VCaP (cell line): ENCODE results near the gene SPN.
A peak's percentile ranks its signal among the peaks of the same experiment; 100 is the strongest.

ENCODE experiments used
- H3K27ac ChIP-seq: fragments of 450-650 bp; 2 replicates; pipeline ENCODE4 v1.5.1; 2017
- TF ChIP-seq, protein P1 (sequence below): fragments of 450-650 bp; conservative IDR thresholded peaks from 2 replicates; pipeline ENCODE4 v1.5.1; 2017; ENCODE audit warnings: mild to moderate bottlenecking, moderate library complexity

SPN gene

DNA sequence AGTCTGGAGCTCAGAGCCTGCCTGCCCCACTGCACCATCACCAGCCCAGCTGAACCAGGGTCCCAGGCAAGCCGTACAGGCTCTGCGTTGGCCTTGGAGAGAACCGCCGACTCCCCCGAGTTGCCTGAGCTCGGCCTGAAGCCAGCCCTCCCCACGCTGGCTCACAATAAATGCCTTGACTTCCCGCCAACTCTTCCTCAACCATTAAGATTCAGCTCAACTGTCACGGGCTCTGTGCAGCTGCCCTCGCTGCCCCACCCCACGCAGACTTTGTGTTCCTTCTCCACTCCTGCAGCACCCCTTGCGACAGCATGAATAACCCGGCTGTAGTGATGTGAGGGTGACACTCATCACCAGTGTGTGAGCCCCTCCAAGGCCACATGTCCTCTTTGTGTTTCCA lies 11.1 kb downstream of the SPN start:
- TF ChIP-seq, protein P1, sequence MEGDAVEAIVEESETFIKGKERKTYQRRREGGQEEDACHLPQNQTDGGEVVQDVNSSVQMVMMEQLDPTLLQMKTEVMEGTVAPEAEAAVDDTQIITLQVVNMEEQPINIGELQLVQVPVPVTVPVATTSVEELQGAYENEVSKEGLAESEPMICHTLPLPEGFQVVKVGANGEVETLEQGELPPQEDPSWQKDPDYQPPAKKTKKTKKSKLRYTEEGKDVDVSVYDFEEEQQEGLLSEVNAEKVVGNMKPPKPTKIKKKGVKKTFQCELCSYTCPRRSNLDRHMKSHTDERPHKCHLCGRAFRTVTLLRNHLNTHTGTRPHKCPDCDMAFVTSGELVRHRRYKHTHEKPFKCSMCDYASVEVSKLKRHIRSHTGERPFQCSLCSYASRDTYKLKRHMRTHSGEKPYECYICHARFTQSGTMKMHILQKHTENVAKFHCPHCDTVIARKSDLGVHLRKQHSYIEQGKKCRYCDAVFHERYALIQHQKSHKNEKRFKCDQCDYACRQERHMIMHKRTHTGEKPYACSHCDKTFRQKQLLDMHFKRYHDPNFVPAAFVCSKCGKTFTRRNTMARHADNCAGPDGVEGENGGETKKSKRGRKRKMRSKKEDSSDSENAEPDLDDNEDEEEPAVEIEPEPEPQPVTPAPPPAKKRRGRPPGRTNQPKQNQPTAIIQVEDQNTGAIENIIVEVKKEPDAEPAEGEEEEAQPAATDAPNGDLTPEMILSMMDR = no peak
- H3K27ac ChIP-seq = no peak overlapping the region

DNA sequence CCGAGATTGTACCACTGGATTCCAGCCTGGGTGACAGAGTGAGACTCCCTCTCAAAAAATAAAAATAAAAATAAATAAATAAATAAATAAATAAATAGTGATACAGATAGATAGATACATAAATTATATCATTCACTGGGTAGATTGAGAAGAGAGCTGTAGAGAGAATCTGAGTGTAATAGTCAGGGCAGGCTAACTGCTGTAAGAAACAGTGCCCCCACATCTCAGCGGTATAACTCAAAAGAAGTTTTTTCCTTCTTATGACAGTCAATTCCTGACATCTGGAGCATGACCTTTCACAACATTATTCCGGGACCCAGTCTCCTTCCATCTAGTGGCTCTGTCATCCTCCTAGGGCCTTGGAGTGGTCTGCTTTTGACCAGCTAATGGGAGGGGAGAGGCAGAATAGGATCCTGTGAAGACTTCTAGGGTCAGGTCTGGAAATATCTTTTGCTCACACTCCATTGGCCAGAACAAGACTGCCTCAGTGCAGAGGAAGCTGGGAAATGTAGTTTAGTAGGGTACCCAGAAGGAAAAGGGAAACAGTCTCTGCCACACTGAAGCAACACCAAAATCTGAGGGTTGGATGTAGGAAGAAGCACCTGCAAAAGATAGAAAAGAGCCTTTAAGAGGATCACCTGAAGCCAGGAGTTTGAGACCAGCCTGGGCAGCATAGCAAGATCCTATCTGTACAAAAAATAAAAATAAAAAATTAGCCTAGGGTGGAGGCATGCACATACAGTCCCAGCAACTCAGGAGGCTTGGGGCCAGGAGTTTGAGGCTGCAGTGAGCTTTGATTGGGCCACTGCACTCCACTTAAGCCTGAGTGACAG lies 13.0 kb downstream of the SPN start:
- TF ChIP-seq, protein P1 = no peak
- no peak overlapping the region for H3K27ac ChIP-seq

DNA sequence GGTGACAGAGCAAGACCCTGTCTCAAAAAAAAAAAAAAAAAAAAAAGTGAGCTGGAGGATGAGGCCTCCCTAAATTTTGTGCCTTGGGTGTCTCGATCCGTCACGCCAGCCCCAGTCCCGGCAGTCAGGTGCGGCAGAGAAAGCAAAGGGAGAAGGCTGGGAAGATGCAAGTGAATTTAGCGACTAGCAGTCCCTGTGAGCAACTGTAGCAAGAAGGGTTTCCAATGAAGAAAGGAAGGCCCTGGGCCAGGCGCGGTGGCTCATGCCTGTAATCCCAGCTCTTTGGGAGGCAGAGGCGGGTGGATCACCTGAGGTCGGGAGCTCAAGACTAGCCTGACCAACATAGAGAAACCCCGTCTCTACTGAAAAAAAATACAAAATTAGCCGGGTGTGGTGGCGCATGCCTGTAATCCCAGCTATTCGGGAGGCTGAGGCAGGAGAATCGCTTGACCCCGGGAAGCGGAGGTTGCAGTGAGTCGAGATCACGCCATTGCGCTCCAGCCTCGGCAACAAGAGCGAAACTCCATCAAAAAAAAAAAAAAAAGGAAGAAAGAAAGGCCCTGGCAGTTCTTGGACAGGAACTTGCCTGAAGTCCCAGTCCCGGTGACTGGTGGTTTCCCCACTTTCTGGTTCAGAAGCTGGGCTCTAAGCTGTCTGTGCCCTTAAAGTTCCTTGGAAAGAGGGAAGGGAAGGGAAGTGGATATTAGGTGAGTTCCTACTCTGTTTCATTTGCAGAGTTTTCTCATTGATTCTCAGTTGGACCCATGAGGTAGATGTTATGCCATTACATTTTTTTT lies 14.1 kb downstream of the SPN start:
- TF ChIP-seq, protein P1 = no peak
- H3K27ac ChIP-seq = no peak overlapping the region

GRCh38 chr16:29678691-29679267 lies 15.7 kb downstream of the SPN start, which contains the start of gene QPRT:
Gene QPRT (plus strand): TSS chr16:29679180. CDS start chr16:29679198, 18 bp downstream.
- H3K27ac ChIP-seq = peak within 1 kb of the TSS; percentile 29; the same call in 1 of the 2 replicates
- TF ChIP-seq, protein P1 = no peak

DNA sequence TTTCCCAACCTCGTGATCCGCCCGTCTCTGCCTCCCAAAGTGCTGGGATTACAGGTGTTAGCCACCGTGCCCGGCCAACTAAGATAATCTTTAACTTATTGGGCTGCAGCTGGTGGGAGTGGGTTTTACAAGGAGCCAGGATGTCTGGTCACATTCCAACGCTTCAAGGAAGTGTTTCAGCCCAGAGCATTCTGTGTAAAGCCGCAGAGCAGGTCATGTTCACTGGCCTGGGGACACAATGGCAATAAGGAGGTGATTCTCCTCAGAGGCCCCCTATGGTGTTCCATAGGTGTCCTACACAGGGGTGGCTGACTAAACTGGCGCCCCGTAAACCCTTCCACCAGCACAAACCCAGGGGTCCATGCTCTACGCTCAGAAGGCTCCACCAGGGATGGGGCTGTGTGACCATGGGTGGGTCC lies 17.1 kb downstream of the SPN start:
- H3K27ac ChIP-seq = peak overlapping the region; percentile 29; the same call in 1 of the 2 replicates

GRCh38 chr16:29683543-29684090 lies 20.6 kb downstream of the SPN start:
- H3K27ac ChIP-seq = no peak overlapping the region
- TF ChIP-seq, protein P1 = no peak

More for the DNA sequence above, 17.1 kb downstream of the SPN start:
- TF ChIP-seq, protein P1 = no peak
